Measurements from ENCODE around the gene ALDOA.

ALDOA gene

GRCh38 chr16:30053376-30054015, 12.1 kb upstream of the ALDOA start:
- no peak for DNase-seq (ENCODE audit: low spot score)
- Mint-ChIP-seq H3K9me3 (no peaks in the 10 kb centered on the region), H3K36me3 (ENCODE audit: low read depth) (peaks cover 2% of the 10 kb centered on the region), H3K27ac (peak overlapping the region; percentile 31), H3K4me1 (ENCODE audit: low read depth) (peaks cover 29% of the 10 kb centered on the region), H3K27me3 (ENCODE audit: low read depth) (no peaks in the 10 kb centered on the region), H3K4me3 (peak overlapping the region; percentile 90)

GRCh38 chr16:30054451-30054850, 11.1 kb upstream of the ALDOA start:
- DNase-seq (ENCODE audit: low spot score) = no peak
- Mint-ChIP-seq H3K4me3 (peak overlapping the region; percentile 67), H3K27ac (no peak overlapping the region), H3K36me3 (ENCODE audit: low read depth) (peaks cover 2% of the 10 kb centered on the region), H3K9me3 (no peaks in the 10 kb centered on the region), H3K27me3 (ENCODE audit: low read depth) (no peaks in the 10 kb centered on the region), H3K4me1 (ENCODE audit: low read depth) (peaks cover 26% of the 10 kb centered on the region)

GRCh38 chr16:30054959-30055553, 10.5 kb upstream of the ALDOA start:
- Mint-ChIP-seq H3K36me3 (ENCODE audit: low read depth) (peaks cover 2% of the 10 kb centered on the region), H3K9me3 (no peaks in the 10 kb centered on the region), H3K4me3 (peak overlapping the region; percentile 67), H3K4me1 (ENCODE audit: low read depth) (peaks cover 26% of the 10 kb centered on the region), H3K27me3 (ENCODE audit: low read depth) (no peaks in the 10 kb centered on the region), H3K27ac (peak overlapping the region; percentile 31)
- DNase-seq (ENCODE audit: low spot score) = peak; percentile 46

GRCh38 chr16:30060346-30060745, 5.2 kb upstream of the ALDOA start:
- H3K4me3 Mint-ChIP-seq = no peak overlapping the region
- H3K36me3 Mint-ChIP-seq (ENCODE audit: low read depth) = peaks cover 2% of the 10 kb centered on the region
- H3K27me3 Mint-ChIP-seq (ENCODE audit: low read depth) = no peaks in the 10 kb centered on the region
- no peak for DNase-seq (ENCODE audit: low spot score)
- no peaks in the 10 kb centered on the region for H3K9me3 Mint-ChIP-seq
- peaks cover 5% of the 10 kb centered on the region for H3K4me1 Mint-ChIP-seq (ENCODE audit: low read depth)
- no peak overlapping the region for H3K27ac Mint-ChIP-seq

- Mint-ChIP-seq H3K36me3 (ENCODE audit: low read depth) (peaks cover 4% of the 10 kb centered on the region), H3K27ac (peak overlapping the region; percentile 50), H3K9me3 (no peaks in the 10 kb centered on the region), H3K4me3 (no peak overlapping the region), H3K27me3 (ENCODE audit: low read depth) (no peaks in the 10 kb centered on the region), H3K4me1 (ENCODE audit: low read depth) (peaks cover 2% of the 10 kb centered on the region)
- DNase-seq (ENCODE audit: low spot score) = no peak
These were observed 4.6 kb upstream of the ALDOA start for GRCh38 chr16:30060836-30061554.

- Mint-ChIP-seq H3K9me3 (no peaks in the 10 kb centered on the region), H3K36me3 (ENCODE audit: low read depth) (peaks cover 26% of the 10 kb centered on the region), H3K4me1 (ENCODE audit: low read depth) (peaks cover 15% of the 10 kb centered on the region), H3K27me3 (ENCODE audit: low read depth) (no peaks in the 10 kb centered on the region), H3K27ac (peak overlapping the region; percentile 99), H3K4me3 (peak overlapping the region; percentile 100)
- DNase-seq (ENCODE audit: low spot score) = no peak
These were observed 2.2 kb upstream of the ALDOA start for GRCh38 chr16:30063278-30063892.

GRCh38 chr16:30063893-30064728, 1.4 kb upstream of the ALDOA start:
- Mint-ChIP-seq H3K27me3 (ENCODE audit: low read depth) (no peaks in the 10 kb centered on the region), H3K4me3 (peak overlapping the region; percentile 100), H3K4me1 (ENCODE audit: low read depth) (peaks cover 22% of the 10 kb centered on the region), H3K36me3 (ENCODE audit: low read depth) (peaks cover 33% of the 10 kb centered on the region), H3K9me3 (no peaks in the 10 kb centered on the region), H3K27ac (peak overlapping the region; percentile 99)
- DNase-seq (ENCODE audit: low spot score) = peak; percentile 71

GRCh38 chr16:30064729-30065101, 845 bp upstream of the ALDOA start:
- Mint-ChIP-seq H3K36me3 (ENCODE audit: low read depth) (peaks cover 39% of the 10 kb centered on the region), H3K4me3 (peak overlapping the region; percentile 100), H3K27ac (peak overlapping the region; percentile 99), H3K9me3 (no peaks in the 10 kb centered on the region), H3K4me1 (ENCODE audit: low read depth) (peaks cover 26% of the 10 kb centered on the region), H3K27me3 (ENCODE audit: low read depth) (no peaks in the 10 kb centered on the region)
- DNase-seq (ENCODE audit: low spot score) = no peak

GRCh38 chr16:30065943-30066760, 592 bp downstream of the ALDOA start:
- Mint-ChIP-seq H3K9me3 (no peaks in the 10 kb centered on the region), H3K36me3 (ENCODE audit: low read depth) (peaks cover 50% of the 10 kb centered on the region), H3K4me3 (peak overlapping the region; percentile 100), H3K27ac (peak overlapping the region; percentile 99), H3K27me3 (ENCODE audit: low read depth) (no peaks in the 10 kb centered on the region), H3K4me1 (ENCODE audit: low read depth) (peaks cover 29% of the 10 kb centered on the region)
- DNase-seq (ENCODE audit: low spot score) = no peak

- H3K4me3 Mint-ChIP-seq = peak overlapping the region; percentile 100
- H3K27ac Mint-ChIP-seq = peak overlapping the region; percentile 99
- no peaks in the 10 kb centered on the region for H3K27me3 Mint-ChIP-seq (ENCODE audit: low read depth)
- H3K4me1 Mint-ChIP-seq (ENCODE audit: low read depth) = peaks cover 29% of the 10 kb centered on the region
- H3K9me3 Mint-ChIP-seq = no peaks in the 10 kb centered on the region
- peaks cover 56% of the 10 kb centered on the region for H3K36me3 Mint-ChIP-seq (ENCODE audit: low read depth)
- DNase-seq (ENCODE audit: low spot score) = no peak
These were observed 1.4 kb downstream of the ALDOA start for GRCh38 chr16:30066761-30067583.

GRCh38 chr16:30067584-30067916, 2.0 kb downstream of the ALDOA start:
- Mint-ChIP-seq H3K4me1 (ENCODE audit: low read depth) (peaks cover 29% of the 10 kb centered on the region), H3K4me3 (peak overlapping the region; percentile 100), H3K36me3 (ENCODE audit: low read depth) (peaks cover 59% of the 10 kb centered on the region)

GRCh38 chr16:30068333-30068732, 2.8 kb downstream of the ALDOA start:
- Mint-ChIP-seq H3K27me3 (ENCODE audit: low read depth) (no peaks in the 10 kb centered on the region), H3K4me1 (ENCODE audit: low read depth) (peaks cover 29% of the 10 kb centered on the region), H3K27ac (peak overlapping the region; percentile 82), H3K4me3 (peak overlapping the region; percentile 73), H3K9me3 (no peaks in the 10 kb centered on the region), H3K36me3 (ENCODE audit: low read depth) (peaks cover 59% of the 10 kb centered on the region)
- no peak for DNase-seq (ENCODE audit: low spot score)

More at GRCh38 chr16:30067584-30067916, 2.0 kb downstream of the ALDOA start:
- peak overlapping the region; percentile 99 for H3K27ac Mint-ChIP-seq
- no peaks in the 10 kb centered on the region for H3K27me3 Mint-ChIP-seq (ENCODE audit: low read depth)
- DNase-seq (ENCODE audit: low spot score) = no peak
- no peaks in the 10 kb centered on the region for H3K9me3 Mint-ChIP-seq

Data from T-helper 2 cell treated with Interferon-gamma antibody and Interleukin-4, amounts not matched to agents 5 μg/mL and 100 μg/mL, for 36 hours (primary cell).